GM19193 (cell line): ENCODE measurements around the gene TCEANC2.

Experiments
- POLR2A ChIP-seq: IDR thresholded peaks from 4 replicates; pipeline ENCODE4 v1.6.1; 2011; ENCODE audit not compliant: insufficient read depth, insufficient read length; ENCODE audit errors: extremely low read depth

Gene TCEANC2

DNA sequence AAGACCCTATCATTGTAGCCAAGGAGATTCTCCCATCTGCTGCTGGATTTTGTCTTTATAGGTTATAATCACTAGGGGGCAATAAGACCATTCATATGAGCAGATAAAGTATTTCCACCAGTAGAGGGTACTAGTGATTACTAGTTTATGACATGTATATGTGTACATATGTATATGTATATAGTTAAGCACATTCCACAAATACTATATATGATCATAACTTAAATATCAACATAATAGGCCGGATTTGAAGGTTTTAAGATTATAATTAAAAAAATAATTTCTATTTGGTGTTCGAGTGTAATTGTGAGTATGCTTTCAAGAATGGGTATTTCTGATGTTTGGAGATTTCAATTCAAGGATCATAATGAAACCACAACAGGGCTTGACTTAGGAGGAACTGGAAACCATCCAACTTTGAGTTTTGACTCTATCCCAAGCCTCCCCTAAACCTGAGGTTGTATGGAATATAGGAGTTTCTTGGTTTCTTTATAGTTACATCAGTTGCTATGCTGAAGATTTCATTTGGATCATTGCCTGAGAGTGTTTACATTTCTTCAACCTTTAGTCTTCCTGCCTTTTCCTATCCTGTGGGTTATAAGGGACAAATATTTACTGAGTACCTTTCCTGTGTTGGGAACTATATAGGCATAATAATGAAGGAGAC lies 16.9 kb downstream of the TCEANC2 start:
- TF ChIP-seq POLR2A = no peak

DNA sequence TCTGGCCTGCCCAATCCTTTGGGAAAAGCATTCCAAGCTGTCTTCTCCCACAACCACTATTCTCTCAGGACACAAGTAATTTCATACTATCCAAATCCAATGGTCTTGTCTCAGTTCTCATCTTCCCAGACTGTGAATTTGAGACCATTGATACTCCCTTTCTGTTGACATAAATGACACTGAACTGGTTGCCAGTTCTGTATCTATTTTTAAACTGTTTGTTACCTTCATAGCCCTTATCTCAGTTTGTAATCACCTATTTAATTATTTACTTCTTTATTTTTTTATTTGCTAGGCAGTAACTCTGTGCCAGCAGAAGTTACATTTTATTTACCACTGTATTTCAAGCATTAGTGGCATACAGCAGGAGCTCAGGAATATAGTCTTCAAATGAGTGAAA lies 24.0 kb downstream of the TCEANC2 start:
- TF ChIP-seq POLR2A = no peak

GRCh38 chr1:54080598-54081049 lies 27.2 kb downstream of the TCEANC2 start:
- no peak for TF ChIP-seq POLR2A

DNA sequence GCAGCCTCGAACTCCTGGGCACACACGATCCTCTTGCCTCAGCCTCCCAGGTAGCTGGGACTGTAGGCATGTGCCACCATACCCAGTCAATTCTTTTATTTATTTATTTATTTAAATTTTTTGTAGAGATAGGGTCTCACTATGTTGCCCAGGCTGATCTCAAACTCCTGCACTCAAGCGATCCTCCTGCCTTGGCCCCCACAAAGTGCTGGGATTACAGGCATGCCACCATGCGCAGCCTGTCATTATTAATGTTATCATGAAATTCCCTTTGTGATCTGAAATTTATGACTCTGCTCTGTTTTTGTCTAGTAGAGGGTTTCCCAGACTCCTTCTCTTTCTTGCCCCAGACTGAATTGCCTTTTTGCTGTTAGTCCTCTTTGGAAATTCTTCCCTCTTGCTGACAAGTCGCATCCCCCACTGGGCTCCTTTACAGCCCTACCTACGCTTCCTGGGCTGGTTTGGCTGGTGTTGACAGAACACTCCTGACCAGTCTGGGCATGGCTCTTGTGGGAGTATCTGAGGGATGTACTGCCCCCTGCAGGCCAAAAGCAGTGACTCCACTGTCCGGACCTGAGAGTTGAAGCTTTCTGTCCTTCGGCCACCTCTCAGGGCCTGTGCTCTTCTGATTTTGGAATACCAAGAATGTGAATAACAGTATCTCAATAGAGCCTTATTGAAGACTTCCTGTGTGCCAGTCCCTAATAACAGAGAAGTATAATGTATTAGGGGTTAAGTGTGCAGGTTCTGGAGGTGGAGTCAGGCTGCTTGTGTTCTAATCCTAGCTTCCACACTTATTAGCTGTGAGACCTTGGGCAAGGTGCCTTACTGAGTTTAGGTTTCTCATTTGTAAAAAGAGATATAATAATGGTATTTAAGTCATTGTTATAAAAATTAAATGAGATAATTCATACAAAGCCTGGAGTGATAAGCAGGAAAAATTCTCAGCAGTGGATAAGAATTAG lies 28.2 kb downstream of the TCEANC2 start:
- TF ChIP-seq POLR2A = no peak

- no peak for TF ChIP-seq POLR2A
These were observed 31.4 kb downstream of the TCEANC2 start for GRCh38 chr1:54084794-54085193.

DNA sequence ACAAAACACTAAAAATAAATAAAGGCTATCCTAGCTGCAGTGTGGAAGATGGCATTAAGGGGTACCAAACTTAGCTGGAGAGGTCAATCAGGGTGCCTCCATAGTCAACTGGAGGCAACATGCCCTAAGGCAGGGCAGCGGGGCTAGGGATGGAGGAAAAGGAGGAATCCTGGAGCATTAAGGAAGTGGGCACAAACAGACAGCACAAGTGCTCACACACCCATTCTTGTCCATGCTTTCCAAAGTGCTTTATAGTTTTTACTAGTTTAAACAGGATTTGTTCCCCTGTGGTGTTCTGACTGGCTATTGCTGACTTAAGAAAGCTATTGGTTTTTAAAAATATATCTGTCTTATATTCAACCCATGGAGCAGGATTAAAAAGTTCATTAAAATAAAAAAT lies 33.3 kb downstream of the TCEANC2 start:
- TF ChIP-seq POLR2A = no peak

DNA sequence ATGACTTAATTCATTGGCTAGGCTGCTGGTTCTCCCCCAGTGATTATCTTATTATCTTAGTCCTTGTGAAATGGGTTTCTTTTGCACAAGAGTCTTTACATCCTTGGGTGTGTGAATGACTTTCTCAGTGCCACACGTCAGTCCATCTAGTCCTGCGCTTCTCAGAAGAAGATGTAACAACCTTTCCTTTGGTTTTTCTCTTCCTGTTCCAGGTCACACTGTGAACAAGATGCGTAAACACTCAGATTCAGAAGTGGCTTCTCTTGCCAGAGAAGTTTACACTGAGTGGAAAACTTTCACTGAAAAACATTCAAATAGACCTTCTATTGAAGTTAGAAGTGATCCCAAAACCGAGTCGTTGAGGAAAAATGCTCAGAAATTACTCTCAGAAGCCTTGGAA lies 35.0 kb downstream of the TCEANC2 start:
- TF ChIP-seq POLR2A = no peak

GRCh38 chr1:54091666-54092065 lies 38.3 kb downstream of the TCEANC2 start:
- no peak for TF ChIP-seq POLR2A

DNA sequence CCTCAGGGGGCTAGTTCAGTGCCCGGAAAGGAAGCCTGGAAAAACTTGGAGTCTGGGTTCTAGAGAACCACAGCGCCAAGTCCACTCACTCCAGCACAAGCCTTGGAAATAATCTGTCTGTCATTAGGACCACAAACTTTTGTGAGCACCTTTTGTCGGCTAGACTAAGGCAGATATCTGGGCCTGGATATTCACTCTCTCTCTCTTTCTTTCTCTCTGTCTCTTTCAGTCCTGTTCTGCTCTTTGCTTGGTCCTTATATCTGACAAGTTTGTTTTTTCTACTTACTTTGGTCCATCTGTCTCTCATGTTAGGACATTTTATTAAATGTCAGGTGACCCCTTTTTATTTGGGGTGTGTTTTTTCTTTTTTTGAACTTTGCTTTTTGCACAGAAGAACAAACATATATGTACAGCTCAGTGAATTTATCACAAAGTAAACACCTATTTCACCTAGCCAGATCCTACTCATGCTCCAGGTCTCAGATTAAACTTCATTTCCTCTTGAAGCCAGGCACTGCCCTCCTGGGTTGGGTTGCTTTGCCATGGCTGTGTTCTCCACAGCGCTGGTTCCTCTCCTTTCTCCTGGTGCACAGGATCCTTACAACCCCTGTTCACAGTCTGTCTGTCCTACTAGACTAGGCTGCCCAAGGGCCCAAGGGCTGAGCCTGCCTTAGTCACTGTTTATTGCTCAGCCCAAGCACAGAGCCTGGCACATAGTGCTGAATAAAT lies 40.8 kb downstream of the TCEANC2 start:
- TF ChIP-seq POLR2A = no peak

DNA sequence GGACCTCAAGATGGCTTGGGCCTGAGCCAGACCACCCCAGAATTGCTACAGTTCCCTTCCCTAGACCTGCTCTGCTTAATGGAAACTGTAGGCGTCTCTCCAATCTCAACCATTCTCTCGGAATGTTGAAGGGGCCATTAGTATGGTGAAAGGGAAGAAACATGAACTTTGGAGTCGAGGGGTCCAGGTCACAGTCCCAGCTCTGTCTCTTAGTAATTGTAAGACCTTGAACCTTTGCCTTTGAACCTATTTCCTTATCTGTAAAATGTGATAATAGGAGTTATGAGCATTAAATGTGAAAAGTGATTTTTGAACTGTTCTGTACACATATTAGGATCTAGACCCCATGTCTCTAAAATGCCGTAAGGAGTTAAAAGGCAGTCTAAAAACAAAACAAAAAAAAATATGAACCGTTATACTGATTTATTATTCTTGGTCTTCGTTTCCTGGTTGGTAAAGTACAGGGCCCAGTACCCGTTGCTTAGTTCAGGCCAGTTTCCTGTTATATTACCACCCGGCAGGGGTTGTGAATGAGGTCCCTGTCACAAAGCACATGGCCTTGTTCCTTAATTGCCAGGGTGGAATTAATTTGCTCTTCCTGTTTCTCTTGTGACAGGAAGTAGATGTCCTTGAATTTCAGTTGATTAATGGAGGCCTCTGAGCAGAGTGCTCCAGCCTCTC lies 42.3 kb downstream of the TCEANC2 start:
- TF ChIP-seq POLR2A = no peak

DNA sequence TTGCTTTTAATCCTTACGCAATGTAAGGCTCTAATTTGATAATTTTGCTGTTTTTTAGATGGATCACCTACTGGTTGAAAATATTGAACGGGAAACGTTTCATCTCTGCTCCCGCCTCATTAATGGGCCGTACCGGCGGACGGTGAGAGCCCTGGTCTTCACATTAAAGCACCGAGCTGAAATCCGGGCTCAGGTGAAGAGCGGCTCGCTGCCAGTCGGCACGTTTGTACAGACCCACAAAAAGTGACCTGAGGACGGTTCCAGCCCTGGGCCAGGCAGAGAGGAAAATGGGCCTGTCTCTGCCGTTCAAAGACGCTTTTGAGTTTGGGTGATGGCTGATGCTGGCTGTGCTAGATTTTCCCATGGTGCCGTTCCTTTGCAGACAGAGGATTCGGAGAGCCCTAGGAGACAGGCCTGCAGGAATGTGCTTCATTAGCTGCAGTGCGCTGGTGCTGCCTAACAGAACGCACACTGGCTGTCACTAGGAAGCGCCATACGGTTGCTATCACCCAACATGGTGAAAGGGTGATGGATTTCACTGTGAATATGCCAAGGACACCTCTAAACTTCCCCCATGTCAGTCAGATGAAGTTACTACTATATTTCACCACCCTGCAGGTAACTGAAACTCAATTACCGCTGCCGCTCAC lies 42.9 kb downstream of the TCEANC2 start:
- TF ChIP-seq POLR2A = no peak

GRCh38 chr1:54096877-54097240 lies 43.5 kb downstream of the TCEANC2 start:
- no peak for TF ChIP-seq POLR2A

DNA sequence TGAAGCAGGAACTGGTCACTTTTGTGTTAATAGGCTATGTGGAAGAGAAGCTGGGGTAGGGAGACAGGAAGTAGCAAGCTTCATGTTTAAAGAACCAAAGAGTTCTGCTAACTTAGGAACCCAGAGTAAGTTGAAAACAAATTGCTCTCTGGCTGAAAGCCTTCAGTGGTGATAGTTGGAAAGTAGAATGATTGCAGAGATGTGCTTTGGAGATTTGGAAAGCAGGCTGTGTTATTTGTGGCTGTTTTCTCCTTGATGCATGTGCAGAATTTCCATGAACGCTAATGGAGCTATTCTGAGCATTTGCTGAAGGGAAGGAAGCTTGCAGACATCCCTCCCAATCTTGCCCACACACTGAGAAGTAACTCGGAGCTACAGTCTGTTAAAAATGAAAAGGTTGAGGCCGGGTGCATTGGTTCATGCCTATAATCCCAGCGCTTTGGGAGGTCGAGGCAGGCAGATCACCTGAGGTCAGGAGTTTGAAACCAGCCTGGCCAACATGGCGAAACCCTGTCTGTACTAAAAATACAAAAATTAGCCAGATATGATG lies 45.7 kb downstream of the TCEANC2 start:
- no peak for TF ChIP-seq POLR2A

- TF ChIP-seq POLR2A = no peak
These were observed 47.1 kb downstream of the TCEANC2 start for GRCh38 chr1:54100500-54100899.
